ENCODE results near the gene FAM136A. TPM values are rescaled to one million over a fixed set of nuclear protein-coding genes. Genes with fewer than 3 reads are reported as not detected.

FAM136A gene
- total and polyA plus RNA-seq, 10 of the 15 experiments (the other 5 are each of a cell fraction or from before 2014, with no cell fraction given), result 69.3 to 173 (median 107) TPM

GRCh38 chr2:70282439-70282838 lies 19.4 kb downstream of the FAM136A start:
- Histone ChIP-seq H3K4me3 (no peak overlapping the region), H3K36me3 (ENCODE audit: control insufficient read depth in 2 of 2, insufficient read depth in 2 of 2, low read length in 1 of 2) (peaks cover 7 to 30% of the 10 kb centered on the region in 2 experiments), H3K79me2 (ENCODE audit: control insufficient read depth, insufficient read depth, low read length) (peaks cover 21% of the 10 kb centered on the region), H3K9me3 (replicated peaks; ENCODE audit: control insufficient read depth, insufficient read depth, low read length) (no peaks in the 10 kb centered on the region), H3K9ac (ENCODE audit: control insufficient read depth, insufficient read depth, low read length) (no peak overlapping the region), H3K27ac (ENCODE audit: control insufficient read depth, insufficient read depth) (no peak overlapping the region), H3K4me2 (ENCODE audit: control insufficient read depth, insufficient read depth) (no peak overlapping the region), H3K27me3 (replicated peaks in 1 of 2; ENCODE audit: control insufficient read depth in 2 of 2, insufficient read depth in 2 of 2, low read length in 1 of 2) (no peaks in the 10 kb centered on the region), H4K20me1 (ENCODE audit: control insufficient read depth, insufficient read depth) (peaks cover 7% of the 10 kb centered on the region; the same call in 1 of the 2 replicates), H2AFZ (ENCODE audit: control insufficient read depth, low read depth, low read length) (no peak overlapping the region), H3K4me1 (ENCODE audit: control insufficient read depth, insufficient read depth, low read length) (no peaks in the 10 kb centered on the region)
- 94% methylated on average over 5 of the region's 5 CpGs for WGBS (ENCODE audit: insufficient coverage, insufficient replicate concordance, low lambda C conversion rate, missing lambda C conversion rate)
- DNase-seq (ENCODE audit: low read depth, low spot score), result no peak
- CTCF ChIA-PET, result interaction anchor here (0.6 to 1.3 kb wide), 2 partner anchors 21 to 653 kb away, joined by 3 to 4 read pairs; no protein-coding TSS in a partner anchor
- SMC1A ChIA-PET (ENCODE audit: uncharacterized antibody, unreplicated experiment), result interaction anchor here (0.6 to 2.3 kb wide), 2 partner anchors 24 to 461 kb away, joined by 3 to 6 read pairs; no protein-coding TSS in a partner anchor
- BruUV-seq (replicated peaks), result no TSS peak
- no peak for ATAC-seq
- RAD21 ChIA-PET (ENCODE audit: unreplicated experiment), result no interaction called here
- in situ Hi-C loops (cut with MboI) (no loop called here), intact Hi-C loops (cut with micrococcal nuclease; ENCODE audit: unreplicated experiment) (no loop called here)
- POLR2A ChIA-PET, result no interaction called here
- FAIRE-seq, result no peak
- TF ChIP-seq ZBTB11 (CRISPR knock-in tag; IDR thresholded peaks at IDR 0.05), result no peak
- no peak for TF ChIP-seq EZH2 (IDR thresholded peaks at IDR 0.05; ENCODE audit: borderline replicate concordance, control insufficient read depth, low read depth, low read length)
- TF ChIP-seq SKIL (IDR thresholded peaks at IDR 0.05; ENCODE audit: low read depth, poor library complexity, severe bottlenecking), result no peak
- no peak for TF ChIP-seq PRDM15 (CRISPR knock-in tag; IDR thresholded peaks at IDR 0.05)
- TF ChIP-seq HDAC6 (IDR thresholded peaks at IDR 0.05; ENCODE audit: unreplicated experiment), result no peak
- no peak for TF ChIP-seq E2F4 (IDR thresholded peaks at IDR 0.05; ENCODE audit: low read depth, low read length)
- no peak for TF ChIP-seq ESRRA (IDR thresholded peaks at IDR 0.05; ENCODE audit: low read length)
- no peak for TF ChIP-seq RCOR1 (conservative IDR thresholded peaks at IDR 0.05; ENCODE audit: low read depth, low read length)
- TF ChIP-seq TCF7 (IDR thresholded peaks at IDR 0.05; ENCODE audit: borderline replicate concordance), result no peak
- TF ChIP-seq NFYA (IDR thresholded peaks at IDR 0.05; ENCODE audit: borderline replicate concordance, low read depth, low read length), result no peak
- no peak for TF ChIP-seq IKZF2 (IDR thresholded peaks at IDR 0.05)
- no peak for TF ChIP-seq ZNF217 (IDR thresholded peaks at IDR 0.05)
- TF ChIP-seq NR2F1 (conservative IDR thresholded peaks at IDR 0.05), result no peak
- TF ChIP-seq NFYB (IDR thresholded peaks at IDR 0.05; ENCODE audit: insufficient read depth, low read depth, low read length), result no peak
